ENCODE measurements around the gene ZC2HC1B. TPM values are rescaled to one million over a fixed set of nuclear protein-coding genes. Genes with fewer than 3 reads are reported as not detected.

The ZC2HC1B gene
- total RNA-seq, 1 donor from 2014 or later = not detected

GRCh38 chr6:143965503-143966171 lies 101.4 kb downstream of the ZC2HC1B start:
- H3K79me2 ChIP-seq (ENCODE audit: insufficient read depth, low read length) = no peaks in the 10 kb centered on the region
- Mint-ChIP-seq H3K4me3 (ENCODE audit: unreplicated experiment) (no peak overlapping the region), H3K36me3 (ENCODE audit: low read depth, unreplicated experiment) (peaks cover 9% of the 10 kb centered on the region), H3K27ac (ENCODE audit: unreplicated experiment) (no peak overlapping the region), H3K9me3 (ENCODE audit: unreplicated experiment) (peaks cover 4% of the 10 kb centered on the region), H3K4me1 (ENCODE audit: low read depth, unreplicated experiment) (peaks cover 9% of the 10 kb centered on the region), H3K27me3 (ENCODE audit: low read depth, unreplicated experiment) (peaks cover 71% of the 10 kb centered on the region)
- no peak overlapping the region for H3K4me3 ChIP-seq (ENCODE audit: insufficient read depth, low read depth, low read length)
- FAIRE-seq (peak; percentile 39), DNase-seq (ENCODE audit: low read depth) (peak; percentile 81)
- H2AFZ ChIP-seq (ENCODE audit: low read depth, low read length) = no peak overlapping the region
- no peak overlapping the region for H3K27ac ChIP-seq (ENCODE audit: low read depth, low read length)
- H3K9ac ChIP-seq (ENCODE audit: low read length) = no peak overlapping the region
- H3K4me2 ChIP-seq (ENCODE audit: low read length) = peak overlapping the region; percentile 49
- no peaks in the 10 kb centered on the region for H3K36me3 ChIP-seq (ENCODE audit: insufficient read depth, low read length)
- no peaks in the 10 kb centered on the region for H3K9me3 ChIP-seq (ENCODE audit: insufficient read depth, low read depth, low read length)
- TF ChIP-seq EZH2 (IDR thresholded peaks at IDR 0.05; ENCODE audit: insufficient read depth, low read length) = no peak
- TF ChIP-seq, protein P1, sequence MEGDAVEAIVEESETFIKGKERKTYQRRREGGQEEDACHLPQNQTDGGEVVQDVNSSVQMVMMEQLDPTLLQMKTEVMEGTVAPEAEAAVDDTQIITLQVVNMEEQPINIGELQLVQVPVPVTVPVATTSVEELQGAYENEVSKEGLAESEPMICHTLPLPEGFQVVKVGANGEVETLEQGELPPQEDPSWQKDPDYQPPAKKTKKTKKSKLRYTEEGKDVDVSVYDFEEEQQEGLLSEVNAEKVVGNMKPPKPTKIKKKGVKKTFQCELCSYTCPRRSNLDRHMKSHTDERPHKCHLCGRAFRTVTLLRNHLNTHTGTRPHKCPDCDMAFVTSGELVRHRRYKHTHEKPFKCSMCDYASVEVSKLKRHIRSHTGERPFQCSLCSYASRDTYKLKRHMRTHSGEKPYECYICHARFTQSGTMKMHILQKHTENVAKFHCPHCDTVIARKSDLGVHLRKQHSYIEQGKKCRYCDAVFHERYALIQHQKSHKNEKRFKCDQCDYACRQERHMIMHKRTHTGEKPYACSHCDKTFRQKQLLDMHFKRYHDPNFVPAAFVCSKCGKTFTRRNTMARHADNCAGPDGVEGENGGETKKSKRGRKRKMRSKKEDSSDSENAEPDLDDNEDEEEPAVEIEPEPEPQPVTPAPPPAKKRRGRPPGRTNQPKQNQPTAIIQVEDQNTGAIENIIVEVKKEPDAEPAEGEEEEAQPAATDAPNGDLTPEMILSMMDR (IDR thresholded peaks at IDR 0.05; ENCODE audit: insufficient read depth, low read depth, low read length) = no peak
- peaks cover 7% of the 10 kb centered on the region for H3K4me1 ChIP-seq (ENCODE audit: insufficient read depth, low read length)
- H3K27me3 ChIP-seq (ENCODE audit: insufficient read depth, low read length) = no peaks in the 10 kb centered on the region
- H4K20me1 ChIP-seq (ENCODE audit: insufficient read depth, low read length) = peaks cover 3% of the 10 kb centered on the region

GRCh38 chr6:143966312-143966711 lies 102.0 kb downstream of the ZC2HC1B start:
- Mint-ChIP-seq H3K4me1 (ENCODE audit: low read depth, unreplicated experiment) (peaks cover 9% of the 10 kb centered on the region), H3K36me3 (ENCODE audit: low read depth, unreplicated experiment) (peaks cover 9% of the 10 kb centered on the region), H3K27ac (ENCODE audit: unreplicated experiment) (no peak overlapping the region), H3K27me3 (ENCODE audit: low read depth, unreplicated experiment) (peaks cover 74% of the 10 kb centered on the region), H3K4me3 (ENCODE audit: unreplicated experiment) (no peak overlapping the region), H3K9me3 (ENCODE audit: unreplicated experiment) (peaks cover 4% of the 10 kb centered on the region)
- H3K9ac ChIP-seq (ENCODE audit: low read length) = no peak overlapping the region
- no peak overlapping the region for H3K4me3 ChIP-seq (ENCODE audit: insufficient read depth, low read depth, low read length)
- peak overlapping the region; percentile 49 for H3K4me2 ChIP-seq (ENCODE audit: low read length)
- no peak for FAIRE-seq
- peaks cover 7% of the 10 kb centered on the region for H3K4me1 ChIP-seq (ENCODE audit: insufficient read depth, low read length)
- H3K27ac ChIP-seq (ENCODE audit: low read depth, low read length) = no peak overlapping the region
- H2AFZ ChIP-seq (ENCODE audit: low read depth, low read length) = no peak overlapping the region
- no peaks in the 10 kb centered on the region for H3K79me2 ChIP-seq (ENCODE audit: insufficient read depth, low read length)
- TF ChIP-seq, protein P1 (IDR thresholded peaks at IDR 0.05; ENCODE audit: insufficient read depth, low read depth, low read length) = no peak
- TF ChIP-seq EZH2 (IDR thresholded peaks at IDR 0.05; ENCODE audit: insufficient read depth, low read length) = no peak
- no peaks in the 10 kb centered on the region for H3K27me3 ChIP-seq (ENCODE audit: insufficient read depth, low read length)
- peaks cover 3% of the 10 kb centered on the region for H4K20me1 ChIP-seq (ENCODE audit: insufficient read depth, low read length)
- no peaks in the 10 kb centered on the region for H3K9me3 ChIP-seq (ENCODE audit: insufficient read depth, low read depth, low read length)
- no peak for DNase-seq (ENCODE audit: low read depth)
- H3K36me3 ChIP-seq (ENCODE audit: insufficient read depth, low read length) = no peaks in the 10 kb centered on the region

GRCh38 chr6:143967706-143968376 lies 103.6 kb downstream of the ZC2HC1B start:
- Mint-ChIP-seq H3K4me3 (ENCODE audit: unreplicated experiment) (no peak overlapping the region), H3K27ac (ENCODE audit: unreplicated experiment) (no peak overlapping the region), H3K9me3 (ENCODE audit: unreplicated experiment) (peaks cover 4% of the 10 kb centered on the region), H3K27me3 (ENCODE audit: low read depth, unreplicated experiment) (peaks cover 63% of the 10 kb centered on the region), H3K4me1 (ENCODE audit: low read depth, unreplicated experiment) (peaks cover 10% of the 10 kb centered on the region), H3K36me3 (ENCODE audit: low read depth, unreplicated experiment) (peaks cover 9% of the 10 kb centered on the region)
- Histone ChIP-seq H3K4me2 (ENCODE audit: low read length) (no peak overlapping the region), H3K79me2 (ENCODE audit: insufficient read depth, low read length) (no peaks in the 10 kb centered on the region), H3K9ac (ENCODE audit: low read length) (no peak overlapping the region), H4K20me1 (ENCODE audit: insufficient read depth, low read length) (peaks cover 3% of the 10 kb centered on the region), H3K36me3 (ENCODE audit: insufficient read depth, low read length) (no peaks in the 10 kb centered on the region), H3K4me1 (ENCODE audit: insufficient read depth, low read length) (peaks cover 7% of the 10 kb centered on the region), H3K27me3 (ENCODE audit: insufficient read depth, low read length) (no peaks in the 10 kb centered on the region), H3K9me3 (ENCODE audit: insufficient read depth, low read depth, low read length) (no peaks in the 10 kb centered on the region), H3K4me3 (ENCODE audit: insufficient read depth, low read depth, low read length) (no peak overlapping the region), H2AFZ (ENCODE audit: low read depth, low read length) (no peak overlapping the region), H3K27ac (ENCODE audit: low read depth, low read length) (no peak overlapping the region)
- no peak for FAIRE-seq
- peak; percentile 13 for DNase-seq (ENCODE audit: low read depth)
- TF ChIP-seq, protein P1 (IDR thresholded peaks at IDR 0.05; ENCODE audit: insufficient read depth, low read depth, low read length) = no peak
- TF ChIP-seq EZH2 (IDR thresholded peaks at IDR 0.05; ENCODE audit: insufficient read depth, low read length) = no peak
